ENCODE data around the gene ORM1. TPM values are rescaled to one million over a fixed set of nuclear protein-coding genes. Genes with fewer than 3 reads are reported as not detected.
A peak's percentile ranks its signal among the peaks of the same experiment; 100 is the strongest.
"Not testable (repeated sequence)": the region's sequence is repeated elsewhere in the genome, so short reads cannot be mapped to it uniquely, and the experiment has no call there.

Gene ORM1
- total RNA-seq, 2 experiments from 2014 or later: not detected

DNA sequence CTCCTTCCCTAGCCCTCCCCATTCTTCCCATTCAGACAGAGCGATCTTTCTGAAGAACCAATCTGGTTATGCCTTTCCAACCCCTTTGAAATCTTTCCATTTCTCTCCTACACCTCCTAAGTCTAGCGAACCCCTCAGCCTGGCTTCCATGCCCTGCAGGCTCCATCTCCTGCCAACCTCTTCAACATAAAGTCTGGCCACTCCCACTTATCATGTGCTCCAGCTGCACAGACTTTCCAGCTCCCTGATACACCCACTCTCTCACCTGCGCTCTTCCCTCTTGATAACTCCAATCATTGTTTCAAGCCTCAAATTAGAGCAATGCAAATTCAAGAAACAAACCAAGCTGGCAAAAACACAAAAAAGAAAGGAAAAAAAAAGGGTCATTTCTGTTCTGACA is 3.8 kb upstream of the ORM1 start:
- H3K4me1 Mint-ChIP-seq: peaks cover 20% of the 10 kb centered on the region
- no peaks in the 10 kb centered on the region for H3K36me3 Mint-ChIP-seq (ENCODE audit: low read depth)
- ATAC-seq (no peak), DNase-seq (no peak)
- H3K9me3 Mint-ChIP-seq (ENCODE audit: low read depth): no peaks in the 10 kb centered on the region
- no peak overlapping the region for H3K4me3 Mint-ChIP-seq
- no peak overlapping the region for H3K27ac Mint-ChIP-seq
- POLR2A ChIA-PET: interaction anchor here (0.7 kb wide), 1 partner anchor 175 kb away, joined by 5 read pairs; no protein-coding TSS in a partner anchor
- CTCF ChIA-PET: interaction anchor here (0.6 kb wide), 1 partner anchor 322 kb away, joined by 3 read pairs; no protein-coding TSS in a partner anchor
- intact Hi-C loops (cut with DNase I, micrococcal nuclease): no loop called here
- H3K27me3 Mint-ChIP-seq: peaks cover 6% of the 10 kb centered on the region

DNA sequence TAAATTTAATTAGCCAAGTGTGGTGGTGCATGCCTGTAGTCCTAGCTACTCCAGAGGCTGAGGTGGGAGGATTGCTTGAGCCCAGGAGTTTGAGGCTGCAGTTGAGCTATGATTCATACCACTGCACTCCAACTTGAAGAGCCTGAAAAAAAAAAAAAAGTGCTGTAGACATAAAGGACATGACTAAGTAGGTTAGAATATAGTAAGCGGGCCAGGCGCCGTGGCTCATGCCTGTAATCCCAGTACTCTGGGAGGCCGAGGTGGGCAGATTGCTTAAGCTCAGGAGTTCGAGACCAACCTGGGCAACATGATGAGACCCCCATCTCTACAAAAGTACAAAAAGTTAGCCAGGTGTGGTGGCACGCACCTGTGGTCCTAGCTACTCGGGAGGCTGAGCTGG is 2.2 kb upstream of the ORM1 start:
- DNase-seq (peak; percentile 68), ATAC-seq (peak; percentile 71)
- H3K27me3 Mint-ChIP-seq; H3K36me3 Mint-ChIP-seq (ENCODE audit: low read depth); H3K9me3 Mint-ChIP-seq (ENCODE audit: low read depth); H3K4me3 Mint-ChIP-seq; H3K27ac Mint-ChIP-seq: not testable (repeated sequence)
- CTCF ChIA-PET: interaction anchor here (0.6 to 1.8 kb wide), 2 partner anchors 30 to 80 kb away, joined by 4 to 5 read pairs; no protein-coding TSS in a partner anchor
- intact Hi-C loops (cut with DNase I, micrococcal nuclease): loop anchor here in 1 of 2 experiments (2.0 kb wide), 1 partner anchor 28 kb away; no protein-coding TSS in a partner anchor
- H3K4me1 Mint-ChIP-seq: peaks cover 20% of the 10 kb centered on the region
- POLR2A ChIA-PET: interaction anchor here (0.6 to 0.7 kb wide), 2 partner anchors 31 to 183 kb away, joined by 3 read pairs; no protein-coding TSS in a partner anchor

DNA sequence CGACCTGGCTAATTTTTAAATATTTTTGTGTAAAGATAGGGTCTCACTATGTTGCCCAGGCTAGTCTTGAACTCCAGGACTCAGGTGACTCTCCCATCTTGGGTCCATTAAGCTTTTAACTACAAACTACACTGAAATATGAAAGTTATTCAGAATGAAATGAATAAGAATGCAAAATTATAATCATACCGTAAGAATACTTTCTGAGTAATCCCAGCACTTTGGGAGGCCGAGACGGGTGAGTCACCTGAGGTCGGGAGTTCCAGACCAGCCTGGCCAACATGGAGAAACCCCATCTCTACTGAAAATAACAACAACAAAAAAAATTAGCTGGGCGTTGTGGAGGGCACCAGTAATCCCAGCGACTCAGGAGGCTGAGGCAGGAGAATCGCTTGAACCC is 1.1 kb upstream of the ORM1 start:
- Mint-ChIP-seq H3K9me3 (ENCODE audit: low read depth) (no peaks in the 10 kb centered on the region), H3K36me3 (ENCODE audit: low read depth) (no peaks in the 10 kb centered on the region), H3K27ac (peak overlapping the region; percentile 25), H3K27me3 (peaks cover 4% of the 10 kb centered on the region), H3K4me3 (no peak overlapping the region), H3K4me1 (peaks cover 20% of the 10 kb centered on the region)
- ChIA-PET CTCF (interaction anchor here (1.8 kb wide), 1 partner anchor 31 kb away, joined by 5 read pairs; no protein-coding TSS in a partner anchor), POLR2A (no interaction called here)
- intact Hi-C loops (cut with DNase I, micrococcal nuclease): loop anchor here in 1 of 2 experiments (2.0 kb wide), 2 partner anchors 27 to 63 kb away; no protein-coding TSS in a partner anchor
- ATAC-seq: peak; percentile 57
- DNase-seq: peak; percentile 76

GRCh38 chr9:114322160-114322818 is 609 bp upstream of the ORM1 start:
- CTCF ChIA-PET: interaction anchor here (1.8 kb wide), 1 partner anchor 31 kb away, joined by 5 read pairs; no protein-coding TSS in a partner anchor
- not testable (repeated sequence) for H3K4me3 Mint-ChIP-seq, H3K27ac Mint-ChIP-seq

GRCh38 chr9:114323849-114324248 is 951 bp downstream of the ORM1 start:
- H3K4me1 Mint-ChIP-seq: peaks cover 12% of the 10 kb centered on the region

More at GRCh38 chr9:114322160-114322818, 609 bp upstream of the ORM1 start:
- H3K9me3 Mint-ChIP-seq (ENCODE audit: low read depth); H3K36me3 Mint-ChIP-seq (ENCODE audit: low read depth); POLR2A ChIA-PET; H3K27me3 Mint-ChIP-seq: not testable (repeated sequence)
- intact Hi-C loops (cut with DNase I, micrococcal nuclease): loop anchor here in 1 of 2 experiments (2.0 kb wide), 1 partner anchor 63 kb away; no protein-coding TSS in a partner anchor
- peaks cover 20% of the 10 kb centered on the region for H3K4me1 Mint-ChIP-seq
- DNase-seq: peak; percentile 28
- ATAC-seq: peak; percentile 15

GRCh38 chr9:114324492-114324891 is 1.6 kb downstream of the ORM1 start:
- CTCF ChIA-PET: no interaction called here
- Mint-ChIP-seq H3K4me3 (no peak overlapping the region), H3K27ac (no peak overlapping the region), H3K9me3 (ENCODE audit: low read depth) (no peaks in the 10 kb centered on the region), H3K4me1 (peaks cover 12% of the 10 kb centered on the region), H3K27me3 (no peaks in the 10 kb centered on the region), H3K36me3 (ENCODE audit: low read depth) (no peaks in the 10 kb centered on the region)
- DNase-seq: no peak
- no peak for ATAC-seq
- intact Hi-C loops (cut with DNase I, micrococcal nuclease): no loop called here
- POLR2A ChIA-PET: no interaction called here

More at GRCh38 chr9:114323849-114324248, 951 bp downstream of the ORM1 start:
- H3K27me3 Mint-ChIP-seq; H3K4me3 Mint-ChIP-seq; CTCF ChIA-PET; ATAC-seq; H3K36me3 Mint-ChIP-seq (ENCODE audit: low read depth); DNase-seq; H3K9me3 Mint-ChIP-seq (ENCODE audit: low read depth); H3K27ac Mint-ChIP-seq; POLR2A ChIA-PET: not testable (repeated sequence)
- intact Hi-C loops (cut with DNase I, micrococcal nuclease): loop anchor here in 1 of 2 experiments (2.0 kb wide), 1 partner anchor 61 kb away; no protein-coding TSS in a partner anchor

- H3K9me3 Mint-ChIP-seq (ENCODE audit: low read depth); H3K27ac Mint-ChIP-seq; CTCF ChIA-PET; ATAC-seq; H3K27me3 Mint-ChIP-seq; H3K36me3 Mint-ChIP-seq (ENCODE audit: low read depth); intact Hi-C loops (cut with DNase I, micrococcal nuclease); POLR2A ChIA-PET; DNase-seq; H3K4me3 Mint-ChIP-seq: not testable (repeated sequence)
- peaks cover 12% of the 10 kb centered on the region for H3K4me1 Mint-ChIP-seq
Observed at GRCh38 chr9:114324965-114325364, 2.1 kb downstream of the ORM1 start.

GRCh38 chr9:114325684-114326254 is 2.9 kb downstream of the ORM1 start:
- POLR2A ChIA-PET; H3K27me3 Mint-ChIP-seq; H3K9me3 Mint-ChIP-seq (ENCODE audit: low read depth); DNase-seq; H3K36me3 Mint-ChIP-seq (ENCODE audit: low read depth); intact Hi-C loops (cut with DNase I, micrococcal nuclease); H3K4me3 Mint-ChIP-seq; ATAC-seq; CTCF ChIA-PET; H3K27ac Mint-ChIP-seq: not testable (repeated sequence)
- peaks cover 15% of the 10 kb centered on the region for H3K4me1 Mint-ChIP-seq

GRCh38 chr9:114327749-114328148 is 4.9 kb downstream of the ORM1 start:
- DNase-seq: no peak
- Mint-ChIP-seq H3K9me3 (ENCODE audit: low read depth) (no peaks in the 10 kb centered on the region), H3K36me3 (ENCODE audit: low read depth) (no peaks in the 10 kb centered on the region), H3K4me3 (no peak overlapping the region), H3K27ac (no peak overlapping the region), H3K4me1 (peaks cover 8% of the 10 kb centered on the region), H3K27me3 (no peaks in the 10 kb centered on the region)
- no peak for ATAC-seq
- ChIA-PET CTCF (no interaction called here), POLR2A (no interaction called here)
- intact Hi-C loops (cut with DNase I, micrococcal nuclease): no loop called here

GRCh38 chr9:114328357-114328820 is 5.5 kb downstream of the ORM1 start:
- H3K9me3 Mint-ChIP-seq (ENCODE audit: low read depth); DNase-seq; H3K27ac Mint-ChIP-seq; intact Hi-C loops (cut with DNase I, micrococcal nuclease); POLR2A ChIA-PET; H3K27me3 Mint-ChIP-seq; ATAC-seq; CTCF ChIA-PET; H3K4me3 Mint-ChIP-seq; H3K36me3 Mint-ChIP-seq (ENCODE audit: low read depth); H3K4me1 Mint-ChIP-seq: not testable (repeated sequence)

- CTCF ChIA-PET; POLR2A ChIA-PET; H3K9me3 Mint-ChIP-seq (ENCODE audit: low read depth); H3K4me1 Mint-ChIP-seq; ATAC-seq; H3K4me3 Mint-ChIP-seq; H3K27me3 Mint-ChIP-seq; DNase-seq; intact Hi-C loops (cut with DNase I, micrococcal nuclease); H3K36me3 Mint-ChIP-seq (ENCODE audit: low read depth); H3K27ac Mint-ChIP-seq: not testable (repeated sequence)
Observed at GRCh38 chr9:114328937-114329624, 6.2 kb downstream of the ORM1 start.

Measured in activated CD4-positive, alpha-beta T cell treated with anti-CD3 and anti-CD28 coated beads for 36 hours (primary cell).